GM18867 (cell line): ENCODE results near the gene XAGE2.
A peak's percentile ranks its signal among the peaks of the same experiment; 100 is the strongest.
"Not testable (repeated sequence)": the region's sequence is repeated elsewhere in the genome, so short reads cannot be mapped to it uniquely, and the experiment has no call there.

Experiments
- ATAC-seq: cut with Tn5 transposase; IDR thresholded peaks from one replicate; pipeline ENCODE4 v1.9.1; 2021; ENCODE audit warnings: mild to moderate bottlenecking, moderate library complexity; ENCODE audit not compliant: unreplicated experiment

XAGE2 gene

GRCh38 chrX:52368368-52369055, at the start of gene XAGE2:
TSS of gene XAGE2 (plus strand) at chrX:52369021. CDS start at chrX:52370015, 994 bp downstream.
- ATAC-seq: no peak

- ATAC-seq: no peak
Observed at GRCh38 chrX:52337410-52337809, 31.4 kb upstream of the XAGE2 start.

- no peak for ATAC-seq
Observed at GRCh38 chrX:52341493-52341892, 27.3 kb upstream of the XAGE2 start.

- not testable (repeated sequence) for ATAC-seq
Observed at GRCh38 chrX:52343131-52343530, 25.7 kb upstream of the XAGE2 start.

- ATAC-seq: peak; percentile 82
Observed at GRCh38 chrX:52345402-52345801, 23.4 kb upstream of the XAGE2 start.

GRCh38 chrX:52346174-52347165, 22.4 kb upstream of the XAGE2 start:
- ATAC-seq: no peak

GRCh38 chrX:52349681-52350080, 19.1 kb upstream of the XAGE2 start:
- ATAC-seq: no peak

GRCh38 chrX:52352551-52352950, 16.3 kb upstream of the XAGE2 start:
- ATAC-seq: no peak

- no peak for ATAC-seq
Observed at GRCh38 chrX:52353838-52354237, 15.0 kb upstream of the XAGE2 start.

- ATAC-seq: no peak
Observed at GRCh38 chrX:52355108-52355507, 13.7 kb upstream of the XAGE2 start.

- ATAC-seq: no peak
Observed at GRCh38 chrX:52359614-52360232, 9.1 kb upstream of the XAGE2 start.

- ATAC-seq: no peak
Observed at GRCh38 chrX:52361941-52362340, 6.9 kb upstream of the XAGE2 start.

- ATAC-seq: no peak
Observed at GRCh38 chrX:52363247-52363883, 5.5 kb upstream of the XAGE2 start.

- no peak for ATAC-seq
Observed at GRCh38 chrX:52378870-52379269, 10.0 kb downstream of the XAGE2 start.

- no peak for ATAC-seq
Observed at GRCh38 chrX:52380993-52381392, 12.2 kb downstream of the XAGE2 start.

- ATAC-seq: no peak
Observed at GRCh38 chrX:52410439-52411394, 41.9 kb downstream of the XAGE2 start.

- ATAC-seq: no peak
Observed at GRCh38 chrX:52415304-52415703, 46.5 kb downstream of the XAGE2 start.

- no peak for ATAC-seq
Observed at GRCh38 chrX:52416816-52417215, 48.0 kb downstream of the XAGE2 start.

GRCh38 chrX:52420824-52421443, 52.1 kb downstream of the XAGE2 start:
- ATAC-seq: no peak
